Tibial nerve (tissue), 4 donors: ENCODE results near the gene PARD3B.

Source experiments
- EP300 ChIP-seq, 2 donors: sonication (generic); formaldehyde crosslinking; IDR thresholded peaks; one replicate each; pipeline ENCODE4 v1.6.1; 2017; ENCODE audit warnings: antibody characterized with exemption in 2 of 2, mild to moderate bottlenecking in 1 of 2
- TF ChIP-seq, protein P1 (sequence below), 5 experiments: fragments of 200-600 bp in 3 of 5; fragments of 450-650 bp in 2 of 5; sonication (generic) in 3 of 5; IDR thresholded peaks; one replicate each; pipeline ENCODE4 v1.5.1; 2016 to 2019; ENCODE audit warnings: antibody characterized with exemption in 5 of 5, mild to moderate bottlenecking in 3 of 5, moderate library complexity in 2 of 5

DNA sequence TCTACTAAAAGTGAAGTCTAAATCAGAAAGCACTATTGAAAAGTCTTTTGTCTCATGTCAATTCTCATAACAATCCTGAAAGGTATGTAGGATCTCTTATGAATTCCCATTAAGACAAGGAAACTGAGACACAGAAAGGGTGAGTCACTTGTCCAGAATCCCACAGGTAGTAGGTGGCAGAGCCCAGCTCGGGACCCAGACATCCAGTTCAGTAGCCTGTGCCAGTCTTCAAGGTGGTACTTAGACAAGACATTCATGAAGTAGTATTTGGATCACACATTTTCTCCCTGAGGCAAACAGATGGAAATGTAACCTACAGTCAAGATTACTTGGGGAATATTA lies 14.8 kb upstream of the PARD3B start:
- TF ChIP-seq, protein P1, sequence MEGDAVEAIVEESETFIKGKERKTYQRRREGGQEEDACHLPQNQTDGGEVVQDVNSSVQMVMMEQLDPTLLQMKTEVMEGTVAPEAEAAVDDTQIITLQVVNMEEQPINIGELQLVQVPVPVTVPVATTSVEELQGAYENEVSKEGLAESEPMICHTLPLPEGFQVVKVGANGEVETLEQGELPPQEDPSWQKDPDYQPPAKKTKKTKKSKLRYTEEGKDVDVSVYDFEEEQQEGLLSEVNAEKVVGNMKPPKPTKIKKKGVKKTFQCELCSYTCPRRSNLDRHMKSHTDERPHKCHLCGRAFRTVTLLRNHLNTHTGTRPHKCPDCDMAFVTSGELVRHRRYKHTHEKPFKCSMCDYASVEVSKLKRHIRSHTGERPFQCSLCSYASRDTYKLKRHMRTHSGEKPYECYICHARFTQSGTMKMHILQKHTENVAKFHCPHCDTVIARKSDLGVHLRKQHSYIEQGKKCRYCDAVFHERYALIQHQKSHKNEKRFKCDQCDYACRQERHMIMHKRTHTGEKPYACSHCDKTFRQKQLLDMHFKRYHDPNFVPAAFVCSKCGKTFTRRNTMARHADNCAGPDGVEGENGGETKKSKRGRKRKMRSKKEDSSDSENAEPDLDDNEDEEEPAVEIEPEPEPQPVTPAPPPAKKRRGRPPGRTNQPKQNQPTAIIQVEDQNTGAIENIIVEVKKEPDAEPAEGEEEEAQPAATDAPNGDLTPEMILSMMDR (IDR thresholded peaks at IDR 0.05), result no peak
- TF ChIP-seq EP300 (IDR thresholded peaks at IDR 0.05), result no peak
